ENCODE data around the gene CD300LF.

The CD300LF gene

GRCh38 chr17:74712756-74713155, at the start of gene CD300LF:
Gene CD300LF (minus strand): TSS chr17:74712923. CDS start chr17:74712866, 57 bp downstream.
- in situ Hi-C loops (cut with MboI; ENCODE audit: low sequenced_read_pairs) = no loop called here

- in situ Hi-C loops (cut with MboI; ENCODE audit: low sequenced_read_pairs) = no loop called here
Observed at GRCh38 chr17:74761931-74762330, 49.2 kb upstream of the CD300LF start.

GRCh38 chr17:74761419-74761818, 48.7 kb upstream of the CD300LF start:
- in situ Hi-C loops (cut with MboI; ENCODE audit: low sequenced_read_pairs) = no loop called here

- in situ Hi-C loops (cut with MboI; ENCODE audit: low sequenced_read_pairs) = no loop called here
Observed at GRCh38 chr17:74760404-74761105, 47.8 kb upstream of the CD300LF start.

- in situ Hi-C loops (cut with MboI; ENCODE audit: low sequenced_read_pairs) = no loop called here
Observed at GRCh38 chr17:74759941-74760340, 47.2 kb upstream of the CD300LF start.

- in situ Hi-C loops (cut with MboI; ENCODE audit: low sequenced_read_pairs) = no loop called here
Observed at GRCh38 chr17:74759243-74759801, 46.6 kb upstream of the CD300LF start.

- in situ Hi-C loops (cut with MboI; ENCODE audit: low sequenced_read_pairs) = no loop called here
Observed at GRCh38 chr17:74758848-74759168, 46.1 kb upstream of the CD300LF start.

- in situ Hi-C loops (cut with MboI; ENCODE audit: low sequenced_read_pairs) = no loop called here
Observed at GRCh38 chr17:74757931-74758847, 45.5 kb upstream of the CD300LF start.

GRCh38 chr17:74757502-74757901, 44.8 kb upstream of the CD300LF start:
- in situ Hi-C loops (cut with MboI; ENCODE audit: low sequenced_read_pairs) = no loop called here

GRCh38 chr17:74756891-74757290, 44.2 kb upstream of the CD300LF start:
- in situ Hi-C loops (cut with MboI; ENCODE audit: low sequenced_read_pairs) = no loop called here

GRCh38 chr17:74755533-74755932, 42.8 kb upstream of the CD300LF start:
- in situ Hi-C loops (cut with MboI; ENCODE audit: low sequenced_read_pairs) = no loop called here

- in situ Hi-C loops (cut with MboI; ENCODE audit: low sequenced_read_pairs) = no loop called here
Observed at GRCh38 chr17:74754832-74755231, 42.1 kb upstream of the CD300LF start.

- in situ Hi-C loops (cut with MboI; ENCODE audit: low sequenced_read_pairs) = no loop called here
Observed at GRCh38 chr17:74752822-74753401, 40.2 kb upstream of the CD300LF start.

GRCh38 chr17:74752415-74752814, 39.7 kb upstream of the CD300LF start:
- in situ Hi-C loops (cut with MboI; ENCODE audit: low sequenced_read_pairs) = no loop called here

GRCh38 chr17:74750327-74751069, 37.8 kb upstream of the CD300LF start:
- in situ Hi-C loops (cut with MboI; ENCODE audit: low sequenced_read_pairs) = no loop called here

- in situ Hi-C loops (cut with MboI; ENCODE audit: low sequenced_read_pairs) = no loop called here
Observed at GRCh38 chr17:74750039-74750326, 37.3 kb upstream of the CD300LF start.

GRCh38 chr17:74749279-74750038, 36.7 kb upstream of the CD300LF start:
- in situ Hi-C loops (cut with MboI; ENCODE audit: low sequenced_read_pairs) = no loop called here

- in situ Hi-C loops (cut with MboI; ENCODE audit: low sequenced_read_pairs) = no loop called here
Observed at GRCh38 chr17:74748529-74749278, 36.0 kb upstream of the CD300LF start, which contains the start of gene NHERF1. Gene NHERF1 (plus strand): TSS chr17:74748628. CDS start chr17:74748847, 219 bp downstream.

- in situ Hi-C loops (cut with MboI; ENCODE audit: low sequenced_read_pairs) = no loop called here
Observed at GRCh38 chr17:74748279-74748528, 35.5 kb upstream of the CD300LF start.

- in situ Hi-C loops (cut with MboI; ENCODE audit: low sequenced_read_pairs) = no loop called here
Observed at GRCh38 chr17:74746922-74747321, 34.2 kb upstream of the CD300LF start.

Measured in hTERT RPE-1 (cell line).